Testis (tissue), 2 donors: Measurements from ENCODE around the gene DMD.

ENCODE experiments used
- CTCF ChIP-seq, 3 experiments: fragments of 450-650 bp in 2 of 3; fragments of 200-600 bp in 1 of 3; sonication (generic) in 1 of 3; IDR thresholded peaks; one replicate each; pipeline ENCODE4 v1.5.1; 2016 to 2019; ENCODE audit warnings: antibody characterized with exemption in 3 of 3, mild to moderate bottlenecking in 2 of 3, moderate library complexity in 1 of 3
- POLR2A ChIP-seq: fragments of 450-650 bp; IDR thresholded peaks from one replicate; pipeline ENCODE4 v1.6.1; 2017; ENCODE audit warnings: antibody characterized with exemption, mild to moderate bottlenecking, moderate library complexity

GRCh38 chrX:31371956-31372355 is 1839.4 kb downstream of the DMD start:
- TF ChIP-seq CTCF (IDR thresholded peaks at IDR 0.05) (no peak), POLR2A (no peak)
